BJ (cell line): ENCODE measurements around the gene CD2. TPM values are rescaled to one million over a fixed set of nuclear protein-coding genes. Genes with fewer than 3 reads are reported as not detected.

Experiments
- CTCF ChIA-PET: fragments of 350-600 bp; formaldehyde crosslinking; extraction: SDS; loops from one replicate; lab custom pipeline; 2021; ENCODE audit warnings: antibody characterized with exemption, inconsistent platforms; lab: Yijun Ruan, JAX
- POLR2A ChIA-PET: fragments of 300-600 bp; sonication (Branson Sonifier 250); formaldehyde crosslinking; extraction: SDS; loops from one replicate; lab custom pipeline; 2021; ENCODE audit warnings: antibody characterized with exemption; lab: Charles Lee
- DNase-seq: peaks from one replicate; pipeline ENCODE4 v3.0.0-alpha.2; 2011; ENCODE audit warnings: low read depth
- H3K27me3 ChIP-seq: 2 replicates; pipeline ENCODE4 v1.6.0; 2011; ENCODE audit warnings: low read length; ENCODE audit not compliant: control insufficient read depth, insufficient read depth
- H3K36me3 ChIP-seq: 2 replicates; pipeline ENCODE4 v1.5.1; 2011; ENCODE audit warnings: low read length; ENCODE audit not compliant: control insufficient read depth, insufficient read depth
- H3K4me3 ChIP-seq: 2 replicates; pipeline ENCODE4 v1.5.1; 2011; ENCODE audit warnings: low read depth, mild to moderate bottlenecking, control low read depth, low read length
- polyA plus RNA-seq: library from polyadenylated mRNA; depleted of rRNA; stranded (reverse); fragments of >200 nt; gene quantifications from 2 replicates; pipeline ENCODE4 v1.2.3, GENCODE V29; 2011
- TF ChIP-seq, protein P1 (sequence below): IDR thresholded peaks from 2 replicates; pipeline ENCODE4 v1.5.1; 2011; ENCODE audit warnings: low read depth, mild to moderate bottlenecking, control low read depth, inconsistent platforms, low read length, moderate library complexity; ENCODE audit not compliant: insufficient read depth

Gene CD2
- polyA plus RNA-seq, 1 experiment = not detected

DNA sequence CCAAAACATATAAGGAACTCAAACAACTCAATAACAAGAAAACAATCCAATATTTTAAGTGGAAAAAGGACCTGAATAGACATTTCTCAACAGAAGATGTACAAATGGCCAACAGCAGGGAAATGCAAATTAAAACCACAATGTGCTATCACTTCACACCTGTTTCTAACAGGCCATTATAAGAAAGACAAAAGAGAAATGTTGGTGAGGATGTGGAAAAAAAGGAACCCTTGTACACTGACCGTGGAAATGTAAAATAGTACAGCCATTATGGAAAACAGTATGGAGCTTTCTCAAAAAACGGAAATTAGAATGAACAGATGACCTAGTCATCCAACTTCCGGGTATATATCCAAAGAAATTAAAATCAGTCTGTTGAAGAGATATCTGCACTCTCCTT, 37.8 kb upstream of the CD2 start:
- no peaks in the 10 kb centered on the region for H3K27me3 ChIP-seq
- TF ChIP-seq, protein P1, sequence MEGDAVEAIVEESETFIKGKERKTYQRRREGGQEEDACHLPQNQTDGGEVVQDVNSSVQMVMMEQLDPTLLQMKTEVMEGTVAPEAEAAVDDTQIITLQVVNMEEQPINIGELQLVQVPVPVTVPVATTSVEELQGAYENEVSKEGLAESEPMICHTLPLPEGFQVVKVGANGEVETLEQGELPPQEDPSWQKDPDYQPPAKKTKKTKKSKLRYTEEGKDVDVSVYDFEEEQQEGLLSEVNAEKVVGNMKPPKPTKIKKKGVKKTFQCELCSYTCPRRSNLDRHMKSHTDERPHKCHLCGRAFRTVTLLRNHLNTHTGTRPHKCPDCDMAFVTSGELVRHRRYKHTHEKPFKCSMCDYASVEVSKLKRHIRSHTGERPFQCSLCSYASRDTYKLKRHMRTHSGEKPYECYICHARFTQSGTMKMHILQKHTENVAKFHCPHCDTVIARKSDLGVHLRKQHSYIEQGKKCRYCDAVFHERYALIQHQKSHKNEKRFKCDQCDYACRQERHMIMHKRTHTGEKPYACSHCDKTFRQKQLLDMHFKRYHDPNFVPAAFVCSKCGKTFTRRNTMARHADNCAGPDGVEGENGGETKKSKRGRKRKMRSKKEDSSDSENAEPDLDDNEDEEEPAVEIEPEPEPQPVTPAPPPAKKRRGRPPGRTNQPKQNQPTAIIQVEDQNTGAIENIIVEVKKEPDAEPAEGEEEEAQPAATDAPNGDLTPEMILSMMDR = no peak
- no peak for DNase-seq
- no peaks in the 10 kb centered on the region for H3K36me3 ChIP-seq
- POLR2A ChIA-PET = no interaction called here
- H3K4me3 ChIP-seq = no peak overlapping the region
- CTCF ChIA-PET = interaction anchor here (1.2 kb wide), 1 partner anchor 9 kb away, joined by 3 read pairs; no protein-coding TSS in a partner anchor

DNA sequence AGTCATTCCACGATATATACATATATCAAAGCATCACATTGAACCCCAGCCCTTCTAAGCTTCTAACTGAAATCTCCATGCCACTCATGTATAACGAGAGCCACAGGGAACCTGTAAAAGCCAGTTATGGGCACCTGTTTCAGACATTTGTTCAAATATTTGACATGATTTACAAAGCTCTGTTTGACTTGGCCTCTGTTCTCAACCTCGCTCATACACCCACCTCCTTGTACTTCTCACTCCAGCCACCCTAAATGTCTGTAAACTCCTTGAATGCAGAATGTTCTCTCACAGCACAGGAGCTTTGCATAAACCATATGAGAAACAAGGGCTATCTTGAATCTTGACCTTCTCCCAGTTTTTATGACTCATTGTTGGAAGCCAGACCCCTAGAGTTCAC, 36.9 kb upstream of the CD2 start:
- ChIA-PET CTCF (no interaction called here), POLR2A (no interaction called here)
- Histone ChIP-seq H3K4me3 (no peak overlapping the region), H3K27me3 (no peaks in the 10 kb centered on the region), H3K36me3 (no peaks in the 10 kb centered on the region)
- TF ChIP-seq, protein P1 = no peak
- no peak for DNase-seq

DNA sequence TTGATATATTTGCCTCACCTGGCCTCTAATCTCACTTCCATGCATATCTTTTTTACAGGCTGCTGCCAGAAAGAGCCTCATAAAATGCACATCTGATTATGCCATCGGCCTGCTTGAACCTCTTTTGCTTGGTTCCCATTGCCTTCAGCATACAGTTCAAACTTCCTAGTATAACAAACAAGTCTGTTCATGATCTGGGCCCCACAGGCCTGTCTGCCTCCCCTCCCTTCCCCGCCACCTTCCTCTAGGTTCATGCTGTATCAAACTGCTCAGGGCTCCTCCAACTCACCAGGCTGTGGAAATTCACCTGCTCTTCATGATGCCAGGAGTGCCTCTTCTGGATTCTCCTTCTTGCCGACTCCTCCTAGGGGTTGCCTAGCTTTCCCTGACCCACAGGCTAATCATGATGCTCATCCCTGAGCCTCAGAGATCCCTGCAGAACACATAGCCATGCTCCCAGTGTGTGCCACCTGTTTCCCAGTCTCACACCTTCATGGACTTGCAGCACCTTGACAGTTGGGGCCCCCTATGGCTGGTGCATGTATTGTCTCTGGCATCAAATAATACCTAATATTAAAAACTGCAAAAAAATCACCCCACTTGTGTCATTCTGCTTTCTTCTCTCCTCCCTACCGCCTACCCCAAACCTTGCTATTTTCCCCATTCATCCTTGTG, 33.7 kb upstream of the CD2 start:
- CTCF ChIA-PET = no interaction called here
- Histone ChIP-seq H3K27me3 (no peaks in the 10 kb centered on the region), H3K36me3 (no peaks in the 10 kb centered on the region), H3K4me3 (no peak overlapping the region)
- TF ChIP-seq, protein P1 = no peak
- no peak for DNase-seq
- POLR2A ChIA-PET = no interaction called here

DNA sequence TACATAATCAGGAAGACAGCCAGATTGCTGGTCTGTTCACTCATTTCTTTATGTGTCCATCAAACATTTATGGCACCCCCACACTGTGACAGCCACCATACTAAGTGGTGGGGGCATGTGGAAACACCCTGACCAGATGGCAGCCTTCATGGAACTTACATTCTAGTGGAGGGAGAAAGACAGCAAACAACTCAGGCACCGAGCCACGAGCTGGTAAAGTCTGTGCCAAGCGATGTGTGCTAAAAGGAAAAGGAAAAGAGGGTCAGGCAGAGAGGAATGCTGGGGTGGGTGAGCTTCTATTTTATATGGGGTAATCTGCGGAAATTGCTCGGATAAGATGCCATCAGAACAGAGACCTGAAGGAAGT, 33.2 kb upstream of the CD2 start:
- ChIA-PET POLR2A (no interaction called here), CTCF (no interaction called here)
- H3K4me3 ChIP-seq = no peak overlapping the region
- TF ChIP-seq, protein P1 = no peak
- no peaks in the 10 kb centered on the region for H3K27me3 ChIP-seq
- no peak for DNase-seq
- no peaks in the 10 kb centered on the region for H3K36me3 ChIP-seq

DNA sequence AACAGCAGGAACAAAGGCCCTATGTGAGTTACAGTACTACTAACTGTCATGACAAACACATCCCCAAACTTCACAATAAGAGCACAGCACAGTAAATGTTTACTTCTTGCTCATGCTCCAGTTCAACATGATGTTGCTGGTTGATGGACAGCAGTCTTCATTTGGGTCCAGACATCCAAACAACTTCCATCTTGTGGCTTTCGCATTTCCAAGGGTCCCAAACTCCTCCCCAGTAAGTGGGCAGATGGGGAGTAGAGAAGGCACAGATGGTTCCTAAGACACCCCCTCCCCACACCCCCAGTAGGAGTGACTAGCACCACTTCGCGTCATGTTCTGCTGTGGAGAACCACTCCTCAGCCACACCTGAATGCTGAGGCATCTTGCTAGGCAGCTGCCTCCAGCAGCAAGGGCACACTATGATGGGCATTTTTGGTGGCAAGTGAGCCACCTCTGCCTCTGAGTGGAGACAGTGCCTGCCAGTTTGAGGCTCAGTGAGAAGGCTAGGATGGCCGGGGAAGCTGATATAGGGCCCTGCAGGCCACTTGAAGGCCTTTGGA, 32.7 kb upstream of the CD2 start:
- Histone ChIP-seq H3K4me3 (no peak overlapping the region), H3K36me3 (no peaks in the 10 kb centered on the region), H3K27me3 (no peaks in the 10 kb centered on the region)
- no peak for DNase-seq
- TF ChIP-seq, protein P1 = no peak
- POLR2A ChIA-PET = no interaction called here
- CTCF ChIA-PET = interaction anchor here (1.5 kb wide), 1 partner anchor 563 kb away, joined by 3 read pairs; no protein-coding TSS in a partner anchor
